Measurements from ENCODE around the gene TSC2.

The TSC2 gene

GRCh38 chr16:2072926-2073325, 25.1 kb downstream of the TSC2 start:
- DNase-seq: no peak

GRCh38 chr16:2074071-2074470, 26.3 kb downstream of the TSC2 start:
- DNase-seq: no peak

- no peak for DNase-seq
Observed at GRCh38 chr16:2075631-2076030, 27.8 kb downstream of the TSC2 start.

- DNase-seq: no peak
Observed at GRCh38 chr16:2076072-2076865, 28.5 kb downstream of the TSC2 start.

GRCh38 chr16:2077016-2077415, 29.2 kb downstream of the TSC2 start:
- no peak for DNase-seq

GRCh38 chr16:2077696-2078095, 29.9 kb downstream of the TSC2 start:
- DNase-seq: no peak

GRCh38 chr16:2078096-2078495, 30.3 kb downstream of the TSC2 start:
- no peak for DNase-seq

GRCh38 chr16:2078691-2079090, 30.9 kb downstream of the TSC2 start:
- DNase-seq: no peak

GRCh38 chr16:2079311-2079800, 31.6 kb downstream of the TSC2 start:
- DNase-seq: no peak

GRCh38 chr16:2079991-2080390, 32.2 kb downstream of the TSC2 start:
- no peak for DNase-seq

GRCh38 chr16:2081201-2082084, 33.7 kb downstream of the TSC2 start:
- DNase-seq: no peak

GRCh38 chr16:2082171-2082982, 34.6 kb downstream of the TSC2 start:
- no peak for DNase-seq

GRCh38 chr16:2082983-2083364, 35.2 kb downstream of the TSC2 start:
- no peak for DNase-seq

- no peak for DNase-seq
Observed at GRCh38 chr16:2083409-2083808, 35.6 kb downstream of the TSC2 start.

- DNase-seq: no peak
Observed at GRCh38 chr16:2083876-2084780, 36.3 kb downstream of the TSC2 start.

GRCh38 chr16:2084895-2085625, 37.3 kb downstream of the TSC2 start:
- no peak for DNase-seq

GRCh38 chr16:2085669-2086068, 37.9 kb downstream of the TSC2 start:
- no peak for DNase-seq

- no peak for DNase-seq
Observed at GRCh38 chr16:2086106-2086742, 38.4 kb downstream of the TSC2 start.

GRCh38 chr16:2086812-2087747, 39.3 kb downstream of the TSC2 start:
- no peak for DNase-seq
